GM19438 (cell line): Measurements from ENCODE around the gene PLXNA2.

Experiments
- ATAC-seq: cut with Tn5 transposase; IDR thresholded peaks from one replicate; pipeline ENCODE4 v1.9.1; 2021; ENCODE audit warnings: low read depth; ENCODE audit not compliant: unreplicated experiment

The PLXNA2 gene

DNA sequence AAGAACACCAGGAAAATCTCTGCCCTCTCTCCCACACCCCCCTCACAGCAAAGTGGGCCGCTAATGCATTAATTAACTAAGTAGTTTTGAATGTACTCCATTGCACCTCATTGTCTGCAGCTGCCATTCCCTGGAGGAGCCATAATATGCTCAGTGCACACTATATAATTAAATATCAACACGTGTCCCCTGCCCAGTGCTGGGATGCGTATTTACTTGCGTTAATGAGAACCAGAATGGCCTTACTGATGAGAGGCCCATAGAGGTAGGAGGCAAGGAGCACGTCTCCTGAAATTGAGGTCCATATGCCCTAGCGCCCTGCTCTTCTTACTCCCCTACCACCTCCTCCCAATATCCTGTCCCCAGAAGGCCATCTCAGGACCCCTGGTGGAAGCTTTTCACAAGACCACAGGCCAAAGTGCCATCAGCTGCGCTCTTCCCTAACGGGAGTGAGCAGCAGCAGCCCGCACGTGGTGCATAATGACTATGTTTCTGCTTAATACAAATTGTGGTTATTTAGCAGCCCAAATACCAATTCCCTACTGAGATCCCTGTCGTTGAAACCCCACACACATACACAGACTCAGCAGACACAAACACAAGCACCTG lies 76.8 kb downstream of the PLXNA2 start:
- no peak for ATAC-seq

DNA sequence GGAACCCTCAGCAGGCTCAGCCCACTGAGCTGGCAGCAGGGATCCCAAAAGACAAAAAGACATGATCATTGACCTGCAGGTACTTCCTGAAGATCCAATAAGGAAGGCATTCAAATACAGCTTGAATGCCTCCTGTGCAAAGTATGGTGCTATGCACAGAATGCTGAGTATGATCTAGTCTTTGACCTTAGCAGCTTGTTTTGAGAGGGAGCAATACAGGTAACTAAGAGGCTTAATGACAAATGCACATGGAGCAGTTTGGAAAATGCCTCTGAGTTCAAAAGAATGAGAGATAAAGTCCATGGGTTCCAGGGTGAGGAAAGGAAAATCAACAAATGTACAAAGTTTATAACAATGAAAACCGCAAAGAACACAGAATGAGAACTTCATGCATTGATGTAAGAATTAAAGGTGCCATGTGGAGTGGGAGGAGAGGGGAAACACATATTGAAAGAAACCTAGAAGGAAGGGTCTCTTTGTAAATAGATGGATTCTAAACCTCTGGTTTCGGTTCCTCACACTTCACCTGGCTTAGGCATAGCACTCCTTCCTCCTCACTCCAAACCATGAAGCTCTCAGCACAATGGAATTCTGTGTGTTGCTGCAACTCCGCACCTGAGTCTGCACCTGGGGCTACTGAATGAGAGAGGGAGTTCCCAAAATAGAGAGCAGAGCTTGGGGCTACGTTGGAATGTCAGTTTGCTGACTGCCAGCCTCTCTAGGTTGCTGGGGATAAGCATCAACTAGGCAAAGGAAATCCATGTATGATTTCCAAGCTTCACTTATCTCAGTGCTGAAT lies 77.6 kb downstream of the PLXNA2 start:
- ATAC-seq: no peak

DNA sequence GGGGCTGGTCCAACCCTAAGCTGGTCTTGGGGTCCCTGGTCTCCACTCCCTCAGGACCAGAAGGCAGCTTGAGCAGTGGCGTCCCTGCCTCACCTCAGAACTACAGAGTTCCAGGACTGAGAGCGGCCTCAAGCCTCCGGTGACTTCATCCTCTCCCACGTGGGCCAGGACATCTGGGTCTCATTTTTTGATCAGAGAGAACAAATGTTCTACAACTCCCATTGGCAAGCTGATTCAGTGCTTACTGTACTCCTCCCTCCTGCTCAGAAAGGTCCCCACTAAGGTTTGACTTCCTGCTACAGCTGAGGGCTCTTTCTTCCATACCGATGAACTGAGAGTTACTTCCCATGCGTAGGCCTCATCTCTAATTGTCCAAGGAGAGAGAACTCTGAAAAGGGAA lies 78.5 kb downstream of the PLXNA2 start:
- no peak for ATAC-seq

DNA sequence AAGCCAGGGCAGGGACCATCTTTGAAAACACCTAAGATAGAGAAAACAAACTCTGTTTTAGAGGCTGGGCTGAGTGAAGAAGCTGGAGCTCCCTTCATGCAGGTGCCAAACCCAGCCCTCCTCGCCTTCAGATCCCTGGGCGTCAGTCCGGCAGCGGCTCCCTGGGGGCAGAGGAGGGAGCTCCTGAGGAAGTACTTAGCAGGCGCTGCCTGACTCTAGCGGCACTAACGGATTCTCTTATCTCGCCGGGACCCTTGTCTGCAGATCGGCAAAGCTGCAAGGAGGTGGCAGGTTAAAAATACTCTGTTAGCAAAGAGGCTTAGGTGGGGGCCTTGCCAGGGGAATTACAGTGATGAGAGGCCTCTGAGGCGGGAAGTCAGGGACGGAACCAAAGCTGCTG lies 79.6 kb downstream of the PLXNA2 start:
- no peak for ATAC-seq

DNA sequence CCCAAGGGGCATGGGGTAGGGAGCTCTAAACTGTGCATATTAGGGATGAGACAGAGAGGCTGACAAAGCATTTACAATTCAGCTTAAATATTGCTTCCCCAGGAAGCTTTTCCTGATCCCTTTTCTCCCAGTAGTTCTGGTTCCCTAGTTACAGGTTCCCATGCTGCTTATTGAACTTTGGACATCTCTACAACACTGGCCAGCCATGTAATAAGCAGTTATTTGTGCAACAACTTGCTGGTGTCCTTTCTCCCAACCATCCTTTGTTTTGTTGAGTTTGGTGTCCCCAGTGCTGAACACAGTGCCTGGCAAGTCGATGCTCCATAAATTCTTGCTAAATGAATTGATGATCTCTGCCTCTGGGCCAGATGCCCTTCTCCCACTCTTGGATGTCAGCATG lies 80.6 kb downstream of the PLXNA2 start:
- ATAC-seq: no peak

DNA sequence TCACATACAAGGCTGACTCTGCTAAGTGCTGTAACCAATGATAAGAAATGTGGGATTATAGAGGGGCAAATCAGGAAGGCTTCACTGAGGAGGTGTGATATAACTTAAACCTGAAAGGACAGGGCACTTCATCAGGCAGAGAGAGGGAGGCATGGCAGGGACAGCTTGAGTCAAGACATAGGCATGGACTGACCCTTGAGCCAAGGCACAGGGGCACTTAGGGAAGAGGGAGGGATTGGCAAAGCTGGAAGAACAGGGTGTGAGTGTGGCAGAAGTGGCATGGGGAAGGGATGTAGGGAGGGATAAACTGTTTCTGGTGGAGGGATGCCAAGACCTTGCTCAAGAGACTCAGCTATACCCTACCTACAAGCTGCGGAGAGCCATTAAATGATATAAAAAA lies 81.3 kb downstream of the PLXNA2 start:
- no peak for ATAC-seq

DNA sequence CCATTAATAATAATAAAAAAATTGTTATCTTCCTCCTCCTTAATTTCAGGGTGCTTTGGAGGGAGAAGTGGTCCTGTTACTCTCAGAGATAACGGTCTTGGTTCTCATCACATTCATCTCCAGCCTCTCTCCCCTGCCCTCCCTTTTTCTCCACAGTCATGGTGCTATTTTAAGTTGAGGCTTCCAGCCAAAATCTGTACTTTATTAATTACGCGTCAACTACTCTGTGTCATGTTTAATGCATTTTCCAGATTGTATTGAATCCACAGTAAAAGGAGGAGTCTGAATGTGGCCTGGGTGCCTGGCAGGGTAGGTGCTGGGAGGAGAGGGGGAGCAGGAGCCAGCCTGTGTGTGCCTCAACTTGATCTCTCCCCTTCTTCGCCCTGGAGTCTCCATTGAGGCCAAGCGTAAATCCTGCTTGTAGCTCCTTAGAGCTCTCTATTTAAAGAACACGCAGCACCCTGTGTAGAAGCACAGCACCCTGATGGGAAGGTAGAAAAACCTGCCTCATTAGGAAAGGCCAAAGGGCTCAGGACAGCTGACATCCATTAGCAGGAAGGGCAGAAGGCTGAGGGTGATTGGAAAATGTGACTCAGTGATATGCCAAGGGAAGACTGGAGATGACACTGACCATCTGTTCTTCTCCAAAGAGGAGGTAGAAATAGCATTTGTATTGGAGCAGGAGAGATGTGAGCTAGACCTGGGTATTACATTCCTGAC lies 82.4 kb downstream of the PLXNA2 start:
- no peak for ATAC-seq

DNA sequence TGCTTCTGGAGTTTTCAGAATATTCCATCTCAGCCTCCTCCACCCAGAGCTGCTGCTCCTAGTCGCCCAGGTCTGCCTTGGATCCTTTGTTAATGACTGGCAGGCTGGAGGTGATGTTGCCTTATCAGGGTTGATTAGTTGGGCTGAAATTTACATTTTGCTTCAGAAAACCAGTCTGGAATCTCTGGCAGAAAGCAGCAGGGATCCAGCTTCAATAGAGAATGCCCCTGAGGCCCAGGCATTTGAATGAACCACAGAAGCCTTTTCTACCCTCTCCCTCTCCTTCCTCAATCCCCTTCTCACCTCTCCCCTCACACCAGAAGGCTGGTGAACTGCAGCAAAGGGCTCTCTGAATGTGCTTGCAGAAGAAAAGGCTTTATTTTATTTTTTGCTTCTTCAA lies 83.2 kb downstream of the PLXNA2 start:
- ATAC-seq: no peak

DNA sequence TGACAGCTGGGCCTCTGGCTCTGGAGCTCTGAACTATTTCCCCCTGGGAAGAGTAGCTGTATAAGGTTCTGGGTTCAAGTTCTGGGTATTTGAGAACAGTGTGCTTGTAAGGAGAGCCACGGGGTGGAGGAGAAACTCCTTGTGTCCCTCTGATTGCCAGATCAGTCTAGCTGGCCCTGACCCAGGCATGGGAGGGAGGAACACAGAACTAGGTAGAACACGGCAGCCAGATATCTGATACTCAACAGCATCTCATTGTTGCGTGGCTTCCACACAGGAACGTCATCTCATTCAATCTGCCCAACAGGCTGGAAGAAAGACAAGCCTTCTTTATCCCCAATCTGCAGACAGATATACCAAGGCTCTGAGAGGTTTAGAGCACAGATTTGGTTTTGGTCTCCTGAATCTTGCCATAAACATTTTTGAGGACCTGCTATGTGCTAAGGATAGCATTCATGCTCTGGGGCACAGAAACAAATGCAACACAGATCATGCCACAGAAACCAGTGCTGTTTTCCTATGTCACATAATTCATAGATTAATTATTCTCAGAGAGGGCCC lies 83.8 kb downstream of the PLXNA2 start:
- ATAC-seq: no peak

DNA sequence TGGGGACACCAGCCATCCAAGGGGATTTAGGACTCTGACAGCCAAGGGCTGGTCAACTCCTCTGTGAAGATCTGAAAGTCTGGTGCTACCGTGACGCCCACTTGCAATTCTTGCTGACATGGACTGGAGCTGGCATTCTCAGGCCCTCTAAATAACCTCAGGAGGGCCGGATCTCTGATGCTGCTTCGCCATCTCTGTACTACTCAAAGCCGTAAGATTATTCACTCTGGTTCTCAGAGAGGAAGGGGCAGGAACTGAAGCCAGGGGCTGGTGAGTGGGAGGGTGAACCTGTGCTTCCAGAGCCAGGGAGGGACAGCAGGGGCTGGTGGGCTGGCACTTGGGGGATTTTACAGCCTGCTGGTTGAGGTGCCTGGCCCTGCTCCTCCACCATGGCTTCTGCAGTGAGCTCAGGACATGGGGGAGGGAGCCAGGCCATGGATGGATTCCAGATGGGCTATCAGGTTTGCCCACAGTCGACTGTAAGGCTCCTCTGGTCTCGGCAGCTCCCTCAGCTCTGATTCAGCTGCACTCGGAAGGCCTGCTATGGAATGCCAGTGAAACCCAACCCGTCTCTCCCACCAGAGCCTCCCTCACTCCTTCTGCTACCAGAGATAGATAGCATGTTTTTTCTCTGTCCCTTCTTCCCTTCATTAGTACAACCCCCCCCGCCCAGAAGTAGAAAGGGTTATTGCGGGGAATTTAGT lies 84.5 kb downstream of the PLXNA2 start:
- ATAC-seq: no peak

DNA sequence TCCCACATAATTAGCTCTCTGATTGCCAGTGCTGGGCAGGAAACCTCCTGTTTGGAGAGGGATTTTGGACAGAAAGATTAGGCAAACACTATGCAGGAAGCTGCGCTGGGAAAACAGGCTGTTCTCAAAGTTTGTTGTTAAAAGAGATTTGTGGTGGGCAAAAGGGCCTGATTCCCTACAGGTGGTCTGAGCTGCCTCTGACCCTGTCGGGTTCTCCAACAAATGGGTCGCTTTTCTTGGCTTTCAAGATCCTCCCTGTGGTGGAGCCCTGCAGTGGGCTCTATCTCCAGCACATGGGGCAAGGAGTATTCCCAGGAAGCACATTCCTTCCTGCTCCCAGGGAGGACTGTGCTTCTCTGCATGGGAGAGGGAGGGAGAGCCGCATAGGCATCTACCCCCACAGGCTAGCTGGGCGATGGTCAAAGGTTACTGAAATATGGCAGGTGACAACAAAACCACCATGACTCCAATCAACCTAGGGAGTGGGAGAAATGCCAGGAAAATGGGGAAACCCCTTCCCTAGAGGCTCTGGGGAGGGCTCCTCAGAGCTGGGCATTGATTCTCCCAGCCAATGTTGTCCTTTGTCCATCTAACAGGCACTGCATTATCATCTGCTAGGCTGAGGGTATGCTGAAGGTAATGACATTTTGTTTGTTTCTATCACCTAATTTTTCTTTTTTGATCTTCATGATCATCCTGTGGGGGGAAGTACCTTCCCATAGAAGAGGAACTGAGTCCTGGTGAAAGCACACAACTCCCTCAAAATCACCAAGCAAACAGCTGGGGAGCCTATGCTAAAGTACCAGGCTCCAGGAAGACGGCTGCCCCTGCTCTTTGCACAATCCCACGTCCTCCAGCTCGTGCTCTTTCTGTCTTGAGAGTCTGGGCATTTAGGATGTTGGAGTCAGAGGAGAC lies 85.3 kb downstream of the PLXNA2 start:
- ATAC-seq: no peak

DNA sequence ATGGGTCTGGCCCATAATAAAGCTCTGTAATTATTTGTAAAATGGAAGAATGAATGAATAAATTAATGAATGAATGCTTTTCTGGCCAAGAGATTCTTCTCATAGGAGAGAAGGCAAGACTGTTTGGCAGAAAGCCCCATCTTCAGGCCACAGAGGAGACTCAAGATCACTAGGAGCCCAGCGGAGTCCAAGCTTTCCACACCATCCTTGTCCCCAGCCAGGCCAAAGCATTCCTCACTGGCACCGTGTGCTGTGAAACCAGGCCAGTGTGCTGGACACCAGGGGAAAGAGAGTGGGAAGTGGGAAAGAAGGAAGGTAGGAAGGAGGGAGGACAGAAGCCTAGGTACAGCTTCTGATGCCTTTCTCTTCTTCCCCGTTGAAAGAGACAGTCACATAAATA lies 86.4 kb downstream of the PLXNA2 start:
- no peak for ATAC-seq

DNA sequence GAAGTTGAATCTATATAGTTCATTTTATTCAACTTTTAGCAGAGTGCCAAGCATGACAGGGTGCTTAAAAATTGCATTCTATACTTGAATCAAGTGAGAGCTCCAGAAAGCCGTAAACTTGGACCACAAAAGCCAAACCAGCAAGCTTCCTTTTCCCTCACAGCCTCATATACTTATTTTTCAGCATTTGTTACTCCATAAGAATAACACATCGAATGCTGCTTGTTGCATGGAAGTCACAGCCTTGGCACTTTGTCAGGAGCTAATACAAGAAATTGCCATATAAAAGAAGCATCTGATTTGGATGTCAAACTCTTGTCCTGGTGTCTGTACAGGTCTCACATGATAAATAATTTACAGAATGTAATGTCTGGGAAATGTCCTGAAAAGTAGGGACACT lies 87.4 kb downstream of the PLXNA2 start:
- ATAC-seq: no peak

DNA sequence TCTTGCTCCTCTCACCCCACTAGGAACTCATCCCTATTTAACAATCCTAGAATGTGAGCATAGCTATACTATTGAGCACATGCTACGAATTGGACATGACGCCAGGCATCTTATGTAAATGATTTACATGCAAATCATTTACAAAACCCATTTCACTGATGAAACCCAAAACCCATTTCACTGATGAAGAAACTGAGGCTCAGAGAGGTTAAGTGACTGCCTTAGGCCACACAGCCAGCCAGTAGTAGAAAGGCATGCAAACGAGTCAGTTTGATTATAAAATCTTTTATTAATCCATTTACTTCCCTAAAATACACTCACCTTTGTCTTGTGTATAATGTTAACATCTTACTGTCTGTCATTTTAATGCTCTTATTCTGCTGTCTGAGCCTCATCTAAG lies 87.9 kb downstream of the PLXNA2 start:
- ATAC-seq: no peak

DNA sequence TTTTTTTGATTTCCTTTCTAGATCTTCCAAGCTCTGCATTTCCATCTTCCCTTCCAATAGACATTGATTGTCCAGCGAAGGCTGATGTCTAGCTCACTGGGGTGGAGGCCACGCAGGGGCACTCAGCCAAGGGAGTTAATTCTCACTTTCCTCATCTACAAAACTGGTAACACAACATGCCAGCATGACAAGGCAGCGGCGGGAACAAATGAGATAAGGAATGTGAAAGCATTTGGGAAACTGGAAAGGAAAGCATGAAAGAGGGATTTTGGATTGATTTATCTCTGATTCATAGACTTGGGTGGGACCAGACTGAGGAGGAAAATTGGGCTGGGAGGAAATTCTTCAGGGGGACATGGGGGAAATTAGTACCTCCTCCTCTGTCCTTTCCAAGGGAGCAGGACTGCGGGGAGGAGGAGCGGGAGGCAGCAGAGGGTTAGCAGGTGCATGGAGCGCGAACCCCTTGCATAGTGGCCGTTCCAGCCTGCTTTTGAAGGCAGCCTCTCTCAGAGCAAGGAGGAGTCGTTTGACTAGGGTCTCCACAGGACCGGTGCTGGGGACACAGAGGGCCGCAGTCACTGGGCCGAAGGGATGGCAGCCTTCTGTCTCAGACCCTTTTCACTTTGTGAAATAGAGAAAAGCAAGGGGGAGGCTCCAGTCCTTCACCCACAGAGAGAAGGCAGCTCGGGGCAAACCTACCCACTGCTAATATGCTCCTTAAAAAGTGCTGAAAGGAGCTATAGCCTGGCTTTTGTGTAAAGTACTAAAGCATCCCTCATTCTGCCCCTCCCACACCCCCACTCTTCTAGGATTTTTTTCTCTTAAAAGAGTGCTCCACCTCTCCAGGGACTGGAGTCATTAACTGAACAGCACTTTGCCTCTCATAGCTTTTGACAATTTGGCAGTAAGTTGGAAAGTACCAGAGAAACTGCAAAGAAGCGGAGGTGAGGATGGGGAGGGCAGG lies 89.2 kb downstream of the PLXNA2 start:
- ATAC-seq: no peak

DNA sequence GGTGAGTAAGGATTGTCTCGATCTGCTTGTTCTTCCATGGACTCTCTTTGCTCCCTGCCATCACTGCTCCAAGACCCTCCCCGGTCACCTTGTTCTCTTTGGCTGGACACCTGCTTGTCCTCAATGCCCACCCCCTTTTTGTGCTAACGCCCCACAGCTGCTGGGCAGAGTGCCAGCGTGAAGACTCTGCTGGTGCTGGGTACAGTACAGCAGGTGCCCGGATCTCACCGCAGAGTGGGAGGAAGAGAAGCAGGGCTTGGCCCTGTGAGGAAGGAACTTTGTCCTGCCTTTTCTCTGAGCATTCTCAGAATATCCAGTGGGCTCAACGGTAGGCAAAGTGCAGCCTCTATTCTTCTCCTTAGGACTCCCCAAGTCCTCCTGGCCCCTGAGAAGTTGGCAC lies 90.1 kb downstream of the PLXNA2 start:
- no peak for ATAC-seq

DNA sequence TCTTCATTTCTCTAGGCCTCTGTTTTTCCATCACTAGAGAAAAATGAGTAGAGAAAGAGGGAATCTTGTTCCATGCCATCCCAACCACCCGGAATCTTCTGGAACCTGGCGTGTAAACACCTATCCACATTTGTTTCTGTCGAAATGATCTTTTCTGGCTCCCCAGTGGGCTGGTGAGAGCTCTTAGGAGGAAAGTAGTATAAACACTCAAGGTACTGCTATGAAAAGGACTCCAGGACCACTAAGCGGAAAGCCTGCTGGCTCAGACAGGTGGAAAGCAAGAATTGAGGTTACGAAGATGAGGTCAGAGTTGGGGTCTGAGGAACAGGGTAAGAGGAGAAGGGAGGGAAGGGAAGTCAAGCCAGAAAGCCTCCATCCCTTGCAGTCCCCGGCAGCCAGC lies 90.8 kb downstream of the PLXNA2 start:
- no peak for ATAC-seq

DNA sequence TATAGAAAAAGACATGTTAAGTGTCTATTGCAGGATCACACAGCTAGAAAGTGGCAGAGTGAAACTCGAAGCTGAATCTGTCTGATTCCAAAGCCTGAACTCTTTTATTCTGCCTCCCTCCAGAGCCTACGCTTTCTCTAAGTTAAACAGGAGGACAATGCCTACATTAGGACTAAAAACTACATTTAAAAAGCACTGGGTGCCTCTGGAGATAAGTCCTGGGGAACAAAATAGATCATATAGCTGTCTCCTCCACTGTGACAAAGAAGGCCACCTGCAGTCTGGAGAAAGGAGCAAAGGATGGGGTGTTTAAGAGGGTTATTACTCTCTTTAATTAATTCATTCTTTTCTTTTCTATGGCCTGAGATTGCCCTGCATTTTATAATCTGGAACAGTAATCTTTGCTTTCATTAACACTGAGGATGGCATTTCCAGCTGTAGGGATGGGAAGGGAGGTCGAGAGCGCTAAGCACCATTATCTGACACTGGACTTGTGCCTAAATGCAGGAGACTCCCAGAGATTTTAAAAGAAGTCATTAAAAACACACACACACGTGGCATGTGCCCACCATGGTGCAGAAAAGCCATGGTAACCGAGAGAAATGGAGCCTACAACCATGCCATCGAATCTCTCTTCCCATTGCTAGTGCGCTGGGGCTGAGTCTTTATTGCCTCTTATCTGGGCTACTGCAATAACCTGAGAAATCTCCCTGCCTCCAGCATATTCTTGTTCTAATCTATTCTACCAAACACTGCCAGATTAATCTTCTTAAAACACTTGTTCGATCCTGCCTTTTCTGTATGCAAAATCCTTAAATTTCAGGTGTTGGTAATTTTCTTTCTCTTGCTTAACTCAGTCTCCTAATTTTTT lies 92.2 kb downstream of the PLXNA2 start:
- no peak for ATAC-seq
